Lower leg skin (tissue), 3 donors: Measurements from ENCODE around the gene SH3RF3.
A peak's percentile ranks its signal among the peaks of the same experiment; 100 is the strongest.

Experiments
- POLR2A ChIP-seq, 2 donors: fragments of 450-650 bp; IDR thresholded peaks; one replicate each; pipeline ENCODE4 v1.6.1; 2016 to 2017; ENCODE audit warnings: antibody characterized with exemption in 2 of 2, mild to moderate bottlenecking in 1 of 2, moderate library complexity in 1 of 2
- TF ChIP-seq, protein P1 (sequence below), 3 donors: fragments of 450-650 bp; IDR thresholded peaks; one replicate each; pipeline ENCODE4 v1.5.1; 2016; ENCODE audit warnings: antibody characterized with exemption in 3 of 3, mild to moderate bottlenecking in 3 of 3, moderate library complexity in 2 of 3

- TF ChIP-seq, protein P1, sequence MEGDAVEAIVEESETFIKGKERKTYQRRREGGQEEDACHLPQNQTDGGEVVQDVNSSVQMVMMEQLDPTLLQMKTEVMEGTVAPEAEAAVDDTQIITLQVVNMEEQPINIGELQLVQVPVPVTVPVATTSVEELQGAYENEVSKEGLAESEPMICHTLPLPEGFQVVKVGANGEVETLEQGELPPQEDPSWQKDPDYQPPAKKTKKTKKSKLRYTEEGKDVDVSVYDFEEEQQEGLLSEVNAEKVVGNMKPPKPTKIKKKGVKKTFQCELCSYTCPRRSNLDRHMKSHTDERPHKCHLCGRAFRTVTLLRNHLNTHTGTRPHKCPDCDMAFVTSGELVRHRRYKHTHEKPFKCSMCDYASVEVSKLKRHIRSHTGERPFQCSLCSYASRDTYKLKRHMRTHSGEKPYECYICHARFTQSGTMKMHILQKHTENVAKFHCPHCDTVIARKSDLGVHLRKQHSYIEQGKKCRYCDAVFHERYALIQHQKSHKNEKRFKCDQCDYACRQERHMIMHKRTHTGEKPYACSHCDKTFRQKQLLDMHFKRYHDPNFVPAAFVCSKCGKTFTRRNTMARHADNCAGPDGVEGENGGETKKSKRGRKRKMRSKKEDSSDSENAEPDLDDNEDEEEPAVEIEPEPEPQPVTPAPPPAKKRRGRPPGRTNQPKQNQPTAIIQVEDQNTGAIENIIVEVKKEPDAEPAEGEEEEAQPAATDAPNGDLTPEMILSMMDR (IDR thresholded peaks at IDR 0.05), result peak in 1 of 3 donors; percentile 80
- TF ChIP-seq POLR2A (IDR thresholded peaks at IDR 0.05), result no peak
These were observed 381.4 kb downstream of the SH3RF3 start for GRCh38 chr2:109510136-109511028.
